Stimulated activated naive CD8-positive, alpha-beta T cell treated with anti-CD3 and anti-CD28 coated beads, Interleukin-15, Interleukin-2, amounts not matched to agents 100 U/mL and 50 U/mL, for 24 hours (primary cell): Measurements from ENCODE around the gene ST14.
"Not testable (repeated sequence)": the region's sequence is repeated elsewhere in the genome, so short reads cannot be mapped to it uniquely, and the experiment has no call there.

Experiments
- ATAC-seq: fragments of 150-1000 bp; cut with Tn5 transposase; one replicate; pipeline ENCODE4 v1.10.0; 2021
- DNase-seq: peaks from one replicate; pipeline ENCODE4 v3.0.0; 2021

ST14 gene

GRCh38 chr11:130189492-130190210, 30.1 kb downstream of the ST14 start:
- DNase-seq (no peak), ATAC-seq (no peak)

- ATAC-seq, result no peak
- no peak for DNase-seq
Observed at GRCh38 chr11:130190371-130190881, 30.8 kb downstream of the ST14 start.

- DNase-seq (no peak), ATAC-seq (no peak)
Observed at GRCh38 chr11:130191896-130192295, 32.3 kb downstream of the ST14 start.

- ATAC-seq, result no peak
- DNase-seq, result no peak
Observed at GRCh38 chr11:130192845-130193267, 33.3 kb downstream of the ST14 start.

- ATAC-seq, DNase-seq: not testable (repeated sequence)
Observed at GRCh38 chr11:130193551-130193950, 34.0 kb downstream of the ST14 start.

- no peak for DNase-seq
- ATAC-seq, result no peak
Observed at GRCh38 chr11:130194241-130195023, 34.9 kb downstream of the ST14 start.

GRCh38 chr11:130197386-130198035, 37.9 kb downstream of the ST14 start:
- ATAC-seq, result no peak
- no peak for DNase-seq

- ATAC-seq (no peak), DNase-seq (no peak)
Observed at GRCh38 chr11:130198292-130198691, 38.7 kb downstream of the ST14 start.

GRCh38 chr11:130198964-130199363, 39.4 kb downstream of the ST14 start:
- ATAC-seq, result no peak
- DNase-seq, result no peak

- DNase-seq (no peak), ATAC-seq (no peak)
Observed at GRCh38 chr11:130199792-130200191, 40.2 kb downstream of the ST14 start.

- DNase-seq (no peak), ATAC-seq (no peak)
Observed at GRCh38 chr11:130201026-130201425, 41.4 kb downstream of the ST14 start.

GRCh38 chr11:130202009-130202817, 42.6 kb downstream of the ST14 start:
- ATAC-seq, result no peak

GRCh38 chr11:130202818-130203689, 43.5 kb downstream of the ST14 start:
- ATAC-seq, result no peak
- DNase-seq, result no peak

More at GRCh38 chr11:130202009-130202817, 42.6 kb downstream of the ST14 start:
- no peak for DNase-seq

- DNase-seq, result no peak
- ATAC-seq, result no peak
Observed at GRCh38 chr11:130203766-130204702, 44.5 kb downstream of the ST14 start.

- no peak for ATAC-seq
Observed at GRCh38 chr11:130204703-130205095, 45.1 kb downstream of the ST14 start.

GRCh38 chr11:130206141-130206540, 46.6 kb downstream of the ST14 start:
- DNase-seq, result no peak
- ATAC-seq, result no peak

More at GRCh38 chr11:130204703-130205095, 45.1 kb downstream of the ST14 start:
- no peak for DNase-seq

GRCh38 chr11:130208241-130209127, 48.9 kb downstream of the ST14 start:
- ATAC-seq (no peak), DNase-seq (no peak)

GRCh38 chr11:130209128-130209932, 49.7 kb downstream of the ST14 start:
- DNase-seq (no peak), ATAC-seq (no peak)
